ENCODE measurements around the gene JTB. TPM values are rescaled to one million over a fixed set of nuclear protein-coding genes. Genes with fewer than 3 reads are reported as not detected.

Gene JTB
- total and polyA plus RNA-seq, 2 experiments from 2014 or later: 213 to 217 TPM

- peaks cover 12% of the 10 kb centered on the region for H3K4me1 ChIP-seq (ENCODE audit: insufficient read depth)
- no peak overlapping the region for H2AFZ ChIP-seq
- no peak for DNase-seq (ENCODE audit: low spot score)
- peak overlapping the region; percentile 86 for H3K4me2 ChIP-seq
- no peaks in the 10 kb centered on the region for H4K20me1 ChIP-seq (ENCODE audit: insufficient read depth, poor library complexity, severe bottlenecking)
- no peaks in the 10 kb centered on the region for H3K9me2 ChIP-seq (replicated peaks; ENCODE audit: insufficient read depth)
- peak overlapping the region; percentile 77 for H3K27ac ChIP-seq
- no peaks in the 10 kb centered on the region for H3K36me3 ChIP-seq (replicated peaks; ENCODE audit: insufficient read depth, low read depth)
- H3K79me2 ChIP-seq: peaks cover 21% of the 10 kb centered on the region
- H3K4me3 ChIP-seq: no peak overlapping the region
- no peaks in the 10 kb centered on the region for H3K9me3 ChIP-seq (ENCODE audit: low read depth)
- TF ChIP-seq, protein P1, sequence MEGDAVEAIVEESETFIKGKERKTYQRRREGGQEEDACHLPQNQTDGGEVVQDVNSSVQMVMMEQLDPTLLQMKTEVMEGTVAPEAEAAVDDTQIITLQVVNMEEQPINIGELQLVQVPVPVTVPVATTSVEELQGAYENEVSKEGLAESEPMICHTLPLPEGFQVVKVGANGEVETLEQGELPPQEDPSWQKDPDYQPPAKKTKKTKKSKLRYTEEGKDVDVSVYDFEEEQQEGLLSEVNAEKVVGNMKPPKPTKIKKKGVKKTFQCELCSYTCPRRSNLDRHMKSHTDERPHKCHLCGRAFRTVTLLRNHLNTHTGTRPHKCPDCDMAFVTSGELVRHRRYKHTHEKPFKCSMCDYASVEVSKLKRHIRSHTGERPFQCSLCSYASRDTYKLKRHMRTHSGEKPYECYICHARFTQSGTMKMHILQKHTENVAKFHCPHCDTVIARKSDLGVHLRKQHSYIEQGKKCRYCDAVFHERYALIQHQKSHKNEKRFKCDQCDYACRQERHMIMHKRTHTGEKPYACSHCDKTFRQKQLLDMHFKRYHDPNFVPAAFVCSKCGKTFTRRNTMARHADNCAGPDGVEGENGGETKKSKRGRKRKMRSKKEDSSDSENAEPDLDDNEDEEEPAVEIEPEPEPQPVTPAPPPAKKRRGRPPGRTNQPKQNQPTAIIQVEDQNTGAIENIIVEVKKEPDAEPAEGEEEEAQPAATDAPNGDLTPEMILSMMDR (IDR thresholded peaks at IDR 0.05; ENCODE audit: poor library complexity): no peak
- no peak for TF ChIP-seq EZH2 (IDR thresholded peaks at IDR 0.05; ENCODE audit: borderline replicate concordance)
- no peak for TF ChIP-seq EZH2phosphoT487 (IDR thresholded peaks at IDR 0.05; ENCODE audit: low read depth, severe bottlenecking, unreplicated experiment)
- no peaks in the 10 kb centered on the region for H3K27me3 ChIP-seq
- WGBS (ENCODE audit: low lambda C conversion rate, missing lambda C conversion rate): 95% methylated on average over 2 of the region's 2 CpGs
Measured at GRCh38 chr1:153968972-153969371, 8.5 kb downstream of the JTB start.

DNA sequence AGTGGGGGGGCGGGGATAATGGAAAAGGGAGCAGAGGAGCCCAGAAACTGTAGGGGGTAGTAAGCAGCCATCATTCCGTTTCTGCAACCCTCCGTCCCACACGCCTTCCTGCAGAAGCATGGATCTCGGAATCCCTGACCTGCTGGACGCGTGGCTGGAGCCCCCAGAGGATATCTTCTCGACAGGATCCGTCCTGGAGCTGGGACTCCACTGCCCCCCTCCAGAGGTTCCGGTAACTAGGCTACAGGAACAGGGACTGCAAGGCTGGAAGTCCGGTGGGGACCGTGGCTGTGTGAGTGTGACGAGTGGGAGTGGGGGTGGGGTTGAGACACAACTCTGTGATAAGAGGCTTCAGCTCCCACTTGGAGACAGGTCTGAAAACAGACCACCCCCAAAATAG lies 9.1 kb downstream of the JTB start:
- 26% methylated on average over 12 of the region's 13 CpGs for WGBS (ENCODE audit: low lambda C conversion rate, missing lambda C conversion rate)
- Histone ChIP-seq H3K9me3 (ENCODE audit: low read depth) (no peaks in the 10 kb centered on the region), H3K4me2 (peak overlapping the region; percentile 86), H3K79me2 (peaks cover 21% of the 10 kb centered on the region), H3K36me3 (replicated peaks; ENCODE audit: insufficient read depth, low read depth) (no peaks in the 10 kb centered on the region), H3K27ac (peak overlapping the region; percentile 77), H3K4me1 (ENCODE audit: insufficient read depth) (peaks cover 12% of the 10 kb centered on the region), H3K4me3 (no peak overlapping the region), H3K27me3 (no peaks in the 10 kb centered on the region), H2AFZ (peak overlapping the region; percentile 36), H3K9me2 (replicated peaks; ENCODE audit: insufficient read depth) (no peaks in the 10 kb centered on the region), H4K20me1 (ENCODE audit: insufficient read depth, poor library complexity, severe bottlenecking) (no peaks in the 10 kb centered on the region)
- no peak for DNase-seq (ENCODE audit: low spot score)
- TF ChIP-seq, protein P1 (IDR thresholded peaks at IDR 0.05; ENCODE audit: poor library complexity): no peak
- TF ChIP-seq EZH2 (IDR thresholded peaks at IDR 0.05; ENCODE audit: borderline replicate concordance): no peak

- peak overlapping the region; percentile 36 for H2AFZ ChIP-seq
- WGBS (ENCODE audit: low lambda C conversion rate, missing lambda C conversion rate): 3% methylated on average over 8 of the region's 8 CpGs
- no peaks in the 10 kb centered on the region for H3K9me2 ChIP-seq (replicated peaks; ENCODE audit: insufficient read depth)
- H4K20me1 ChIP-seq (ENCODE audit: insufficient read depth, poor library complexity, severe bottlenecking): no peaks in the 10 kb centered on the region
- DNase-seq (ENCODE audit: low spot score): peak; percentile 55
- no peak for TF ChIP-seq EZH2 (IDR thresholded peaks at IDR 0.05; ENCODE audit: borderline replicate concordance)
- TF ChIP-seq, protein P1 (IDR thresholded peaks at IDR 0.05; ENCODE audit: poor library complexity): no peak
- TF ChIP-seq EZH2phosphoT487 (IDR thresholded peaks at IDR 0.05; ENCODE audit: low read depth, severe bottlenecking, unreplicated experiment): no peak
- H3K9me3 ChIP-seq (ENCODE audit: low read depth): no peaks in the 10 kb centered on the region
- H3K27me3 ChIP-seq: no peaks in the 10 kb centered on the region
- H3K79me2 ChIP-seq: peaks cover 23% of the 10 kb centered on the region
- H3K4me2 ChIP-seq: peak overlapping the region; percentile 86
- peaks cover 12% of the 10 kb centered on the region for H3K4me1 ChIP-seq (ENCODE audit: insufficient read depth)
- H3K27ac ChIP-seq: peak overlapping the region; percentile 77
- H3K4me3 ChIP-seq: peak overlapping the region; percentile 20
- H3K36me3 ChIP-seq (replicated peaks; ENCODE audit: insufficient read depth, low read depth): no peaks in the 10 kb centered on the region
Measured at GRCh38 chr1:153968000-153968363, 9.5 kb downstream of the JTB start.
